Heart left ventricle (tissue), 16 donors: ENCODE results near the gene SLC35E3. TPM values are rescaled to one million over a fixed set of nuclear protein-coding genes. Genes with fewer than 3 reads are reported as not detected.

ENCODE experiments used
- ATAC-seq, 4 donors: fragments of 200-7000 bp; cut with Tn5 transposase; one replicate each; pipeline ENCODE4 v1.9.1; 2020 to 2022; ENCODE audit warnings: moderate library complexity in 4 of 4, mild to moderate bottlenecking in 3 of 4, moderate number of reproducible peaks in 1 of 4
- DNase-seq, 5 donors: peaks; one replicate each; pipeline ENCODE4 v3.0.0-alpha.2; 2020
- H3K27ac ChIP-seq, 12 donors: fragments of 200-600 bp; sonication (generic) in 4 of 12; one replicate each; pipeline versions ENCODE4 v1.5.0 to v1.8.0; 2016 to 2022; ENCODE audit warnings: mild to moderate bottlenecking in 2 of 12
- H3K27me3 ChIP-seq, 9 donors: fragments of 200-600 bp; sonication (generic) in 2 of 9; one replicate each; pipeline versions ENCODE4 v1.5.1 to v1.8.0; 2016 to 2022; ENCODE audit warnings: mild to moderate bottlenecking in 3 of 9
- H3K36me3 ChIP-seq, 9 donors: fragments of 200-600 bp; sonication (generic) in 2 of 9; one replicate each; pipeline versions ENCODE4 v1.5.0 to v1.8.0; 2018 to 2022; ENCODE audit warnings: mild to moderate bottlenecking in 2 of 9
- H3K4me1 ChIP-seq, 12 donors: fragments of 200-600 bp; sonication (generic) in 4 of 12; one replicate each; pipeline versions ENCODE4 v1.5.0 to v1.8.0; 2016 to 2022; ENCODE audit warnings: mild to moderate bottlenecking in 3 of 12
- H3K4me3 ChIP-seq, 12 donors: fragments of 200-600 bp; sonication (generic) in 4 of 12; one replicate each; pipeline versions ENCODE4 v1.5.0 to v1.8.0; 2017 to 2022; ENCODE audit warnings: mild to moderate bottlenecking in 9 of 12, moderate library complexity in 4 of 12
- H3K9me3 ChIP-seq, 12 donors: fragments of 200-600 bp; sonication (generic) in 4 of 12; one replicate each; pipeline versions ENCODE4 v1.5.0 to v1.8.0; 2016 to 2022; ENCODE audit warnings: mild to moderate bottlenecking in 1 of 12
- POLR2A ChIP-seq, 2 donors: fragments of 450-650 bp; IDR thresholded peaks; one replicate each; pipeline ENCODE4 v1.6.1; 2017; ENCODE audit warnings: antibody characterized with exemption in 2 of 2, mild to moderate bottlenecking in 2 of 2, moderate library complexity in 2 of 2
- WGBS, 4 donors: extraction: QIAGEN DNeasy Blood & Tissue Kit in 2 of 4; methylation state at CpG; one replicate each; pipeline versions ENCODE4 v1.1.5 to v1.1.7; 2013 to 2018; 5-methylcytosine and 5-hydroxymethylcytosine counted together
- intact Hi-C, 10 donors: fragments of 100-400 bp; cut with DNase I; formaldehyde crosslinking; loops; one replicate each; pipeline versions ENCODE4 v1.11.1 to v1.14.2; 2022
- polyA plus RNA-seq, 2 donors: library from polyadenylated mRNA; stranded (reverse); fragments of 200-250 nt; gene quantifications; one replicate each; pipeline ENCODE4 v1.2.3, GENCODE V29; 2013
- total RNA-seq, 9 donors: library from RNA; depleted of rRNA in 2 of 9; stranded (reverse); fragments of >200 nt in 2 of 9; fragmentation: NEBNext Ultra II Directional in 3 of 9; extraction: Animal tissue kit (Norgen Biotek cat#: 25700) in 3 of 9; gene quantifications; one replicate each; pipeline versions ENCODE4 v1.1.0 to v1.2.4, GENCODE V29; 2016 to 2023
- TF ChIP-seq, protein P1 (sequence below), 12 donors: fragments of 200-600 bp; sonication (generic) in 4 of 12; IDR thresholded peaks; one replicate each; pipeline versions ENCODE4 v1.5.0 to v1.8.0; 2018 to 2022; ENCODE audit warnings: antibody characterized with exemption in 12 of 12, mild to moderate bottlenecking in 5 of 12
- donor health status: ischemic (EF 13 %, LVEDD 7.1; RV severe dilation, severe dysfunction).
- donor health status: healthy with polysubstance abuse.
- donor health status: DM: no; HTN: yes; CAD: no.
- donor health status: DM: no; HTN: no; CAD: no.
- donor health status: ischemic (EF 25% LVEDD 6.9; RV normal size, moderate dysfunction).
- donor health status: ischemic (EF 25% LVEDD 5.7; RV mildly dilated, moderate dysfunction).
- donor health status: healthy.
- donor health status: DM: yes; HTN: yes; CAD: no.
- donor health status: ischemic (EF 35%, LVEDD 5.7; RV mildly dilated, moderate dysfunction).
- donor health status: nonischemic (EF 11% LVEDD 7.7; RV severe dilation, severe dysfunction).
- donor health status: DM: yes; HTN: yes; CAD: no.
- donor health status: PGD.
- donor health status: ischemic (EF 29% LVEDD 5.4; RV normal size, mild dysfunction).
- donor health status: nonischemic (EF 23%, LVEDD 6.1; RV moderate dilation, normal function).

Gene SLC35E3
- total and polyA plus RNA-seq, 11 donors, result 2.6 to 8.6 (median 5.4) TPM

- TF ChIP-seq POLR2A (IDR thresholded peaks at IDR 0.05), result no peak
- TF ChIP-seq, protein P1, sequence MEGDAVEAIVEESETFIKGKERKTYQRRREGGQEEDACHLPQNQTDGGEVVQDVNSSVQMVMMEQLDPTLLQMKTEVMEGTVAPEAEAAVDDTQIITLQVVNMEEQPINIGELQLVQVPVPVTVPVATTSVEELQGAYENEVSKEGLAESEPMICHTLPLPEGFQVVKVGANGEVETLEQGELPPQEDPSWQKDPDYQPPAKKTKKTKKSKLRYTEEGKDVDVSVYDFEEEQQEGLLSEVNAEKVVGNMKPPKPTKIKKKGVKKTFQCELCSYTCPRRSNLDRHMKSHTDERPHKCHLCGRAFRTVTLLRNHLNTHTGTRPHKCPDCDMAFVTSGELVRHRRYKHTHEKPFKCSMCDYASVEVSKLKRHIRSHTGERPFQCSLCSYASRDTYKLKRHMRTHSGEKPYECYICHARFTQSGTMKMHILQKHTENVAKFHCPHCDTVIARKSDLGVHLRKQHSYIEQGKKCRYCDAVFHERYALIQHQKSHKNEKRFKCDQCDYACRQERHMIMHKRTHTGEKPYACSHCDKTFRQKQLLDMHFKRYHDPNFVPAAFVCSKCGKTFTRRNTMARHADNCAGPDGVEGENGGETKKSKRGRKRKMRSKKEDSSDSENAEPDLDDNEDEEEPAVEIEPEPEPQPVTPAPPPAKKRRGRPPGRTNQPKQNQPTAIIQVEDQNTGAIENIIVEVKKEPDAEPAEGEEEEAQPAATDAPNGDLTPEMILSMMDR (IDR thresholded peaks at IDR 0.05), result no peak
Observed at GRCh38 chr12:68759852-68760251, 13.9 kb downstream of the SLC35E3 start.

DNA sequence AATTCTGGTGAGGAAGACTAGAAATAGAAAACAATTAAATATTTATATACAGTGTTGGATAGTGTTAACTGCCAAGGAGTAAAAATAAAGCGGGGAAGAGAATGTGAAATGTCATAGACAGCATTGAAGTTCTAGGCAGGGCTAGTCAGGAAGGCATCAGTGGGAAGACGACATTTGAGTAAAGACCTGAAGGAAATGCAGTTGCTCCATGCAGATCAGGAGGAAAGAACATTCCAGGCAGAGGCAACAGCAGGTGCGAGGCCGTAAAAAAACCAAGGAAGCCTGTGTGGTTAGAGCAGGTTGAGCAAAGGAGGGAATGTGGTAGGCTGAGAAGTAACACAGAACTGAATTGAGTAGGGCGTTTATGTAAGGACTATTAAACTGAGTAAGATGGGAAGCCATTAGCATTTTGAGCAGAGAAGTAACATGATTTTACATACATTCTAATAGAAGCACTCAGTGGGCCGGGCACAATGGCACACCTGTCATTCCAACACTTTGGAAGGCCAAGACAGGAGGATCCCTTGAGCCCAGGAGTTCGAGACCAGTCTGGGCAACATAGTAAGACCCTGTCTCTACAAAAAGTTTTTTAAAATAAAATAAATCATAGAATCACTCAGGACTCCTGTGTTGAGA is 14.9 kb downstream of the SLC35E3 start:
- intact Hi-C loops, result no loop called here
- H3K27me3 ChIP-seq, result no peaks in the 10 kb centered on the region
- WGBS, 4 donors, result 89 to 96% (median 94%) methylated on average over 7 of the region's 7 CpGs
- DNase-seq (no peak), ATAC-seq (no peak)
- TF ChIP-seq, protein P1 (IDR thresholded peaks at IDR 0.05), result no peak
- H3K4me1 ChIP-seq, result no peaks in the 10 kb centered on the region
- no peak overlapping the region for H3K27ac ChIP-seq
- peaks cover 0 to 93% (median 54%) of the 10 kb centered on the region in 9 donors for H3K36me3 ChIP-seq
- H3K4me3 ChIP-seq, result no peak overlapping the region
- H3K9me3 ChIP-seq, result no peaks in the 10 kb centered on the region

More at GRCh38 chr12:68759852-68760251, 13.9 kb downstream of the SLC35E3 start:
- H3K4me3 ChIP-seq, result no peak overlapping the region
- 88 to 95% (median 92%) methylated on average over 5 of the region's 5 CpGs for WGBS, 4 donors
- DNase-seq, result no peak
- no peaks in the 10 kb centered on the region for H3K9me3 ChIP-seq
- no peaks in the 10 kb centered on the region for H3K27me3 ChIP-seq
- intact Hi-C loops, result no loop called here
- no peak for ATAC-seq
- H3K36me3 ChIP-seq, result peaks cover 0 to 94% (median 64%) of the 10 kb centered on the region in 9 donors
- H3K4me1 ChIP-seq, result no peaks in the 10 kb centered on the region
- no peak overlapping the region for H3K27ac ChIP-seq

DNA sequence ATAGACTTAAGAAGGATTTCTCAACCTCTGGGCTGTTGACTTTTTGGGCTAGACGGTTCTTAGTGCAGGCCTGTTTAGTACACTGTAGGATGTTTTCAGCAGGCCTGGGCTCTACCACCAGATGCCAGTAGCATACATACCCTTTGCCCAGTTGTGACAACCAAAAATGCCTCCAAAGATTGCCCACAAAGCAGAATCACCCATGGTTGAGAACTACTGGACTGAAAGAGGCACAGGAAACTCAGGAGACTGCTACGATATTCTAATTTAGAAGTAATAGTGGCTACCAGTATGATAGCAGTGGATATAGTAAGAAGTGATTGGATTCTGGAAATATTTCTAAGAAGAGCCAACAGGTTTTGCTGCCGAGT is 15.5 kb downstream of the SLC35E3 start:
- Histone ChIP-seq H3K27me3 (no peaks in the 10 kb centered on the region), H3K36me3 (peaks cover 0 to 92% (median 54%) of the 10 kb centered on the region in 9 donors), H3K4me3 (no peak overlapping the region), H3K9me3 (no peaks in the 10 kb centered on the region), H3K27ac (no peak overlapping the region), H3K4me1 (no peaks in the 10 kb centered on the region)
- DNase-seq (no peak), ATAC-seq (no peak)
- WGBS, 4 donors, result 95 to 97% (median 96%) methylated on average over 3 of the region's 3 CpGs
- intact Hi-C loops, result no loop called here
- TF ChIP-seq, protein P1 (IDR thresholded peaks at IDR 0.05), result no peak

GRCh38 chr12:68761901-68762630 is 16.1 kb downstream of the SLC35E3 start:
- Histone ChIP-seq H3K27ac (no peak overlapping the region), H3K27me3 (no peaks in the 10 kb centered on the region), H3K9me3 (no peaks in the 10 kb centered on the region), H3K4me3 (no peak overlapping the region), H3K4me1 (no peaks in the 10 kb centered on the region), H3K36me3 (peaks cover 0 to 92% (median 56%) of the 10 kb centered on the region in 9 donors)
- TF ChIP-seq, protein P1 (IDR thresholded peaks at IDR 0.05), result no peak
- no peak for TF ChIP-seq POLR2A (IDR thresholded peaks at IDR 0.05)
- 83 to 89% (median 86%) methylated on average over 8 of the region's 8 CpGs for WGBS, 4 donors
- ATAC-seq (no peak), DNase-seq (no peak)
- intact Hi-C loops, result no loop called here
